ENCODE measurements around the gene CFAP46. TPM values are rescaled to one million over a fixed set of nuclear protein-coding genes. Genes with fewer than 3 reads are reported as not detected.
"Not testable (repeated sequence)": the region's sequence is repeated elsewhere in the genome, so short reads cannot be mapped to it uniquely, and the experiment has no call there.

The CFAP46 gene
- polyA plus RNA-seq, 2 donors, result 0.40 to 0.73 TPM

DNA sequence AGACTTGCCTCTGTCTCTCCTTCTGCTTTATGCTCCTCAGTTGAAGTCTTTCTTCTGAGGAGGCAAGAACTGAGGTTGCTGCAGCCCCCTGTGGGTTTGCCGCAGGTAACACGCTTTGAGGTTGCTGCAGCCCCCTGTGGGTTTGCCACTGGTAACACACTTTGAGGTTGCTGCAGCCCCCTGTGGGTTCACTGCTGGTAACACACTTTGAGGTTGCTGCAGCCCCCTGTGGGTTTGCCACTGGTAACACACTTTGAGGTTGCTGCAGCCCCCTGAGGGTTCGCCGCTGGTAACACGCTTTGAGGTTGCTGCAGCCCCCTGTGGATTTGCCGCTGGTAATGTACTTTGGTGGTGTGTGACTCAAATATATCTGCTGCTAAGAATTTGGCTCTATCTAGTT, 48.6 kb downstream of the CFAP46 start:
- H3K9me3 ChIP-seq (ENCODE audit: control insufficient read depth in 2 of 2, insufficient read depth in 1 of 2, low read depth in 1 of 2, low read length in 1 of 2); H3K4me1 ChIP-seq (ENCODE audit: control insufficient read depth in 2 of 2, insufficient read depth in 2 of 2, low read length in 1 of 2); H3K27me3 ChIP-seq (ENCODE audit: control insufficient read depth in 1 of 2, insufficient read depth in 2 of 2, low read length in 2 of 2); H3K27ac ChIP-seq (ENCODE audit: low read depth in 2 of 2, low read length in 1 of 2); H3K4me3 ChIP-seq (ENCODE audit: low read depth in 1 of 2, low read length in 2 of 2); H3K36me3 ChIP-seq (ENCODE audit: control insufficient read depth in 2 of 2, insufficient read depth in 2 of 2, low read length in 1 of 2): not testable (repeated sequence)
- WGBS, 2 donors, result 45 to 55% methylated on average over 6 of the region's 6 CpGs

DNA sequence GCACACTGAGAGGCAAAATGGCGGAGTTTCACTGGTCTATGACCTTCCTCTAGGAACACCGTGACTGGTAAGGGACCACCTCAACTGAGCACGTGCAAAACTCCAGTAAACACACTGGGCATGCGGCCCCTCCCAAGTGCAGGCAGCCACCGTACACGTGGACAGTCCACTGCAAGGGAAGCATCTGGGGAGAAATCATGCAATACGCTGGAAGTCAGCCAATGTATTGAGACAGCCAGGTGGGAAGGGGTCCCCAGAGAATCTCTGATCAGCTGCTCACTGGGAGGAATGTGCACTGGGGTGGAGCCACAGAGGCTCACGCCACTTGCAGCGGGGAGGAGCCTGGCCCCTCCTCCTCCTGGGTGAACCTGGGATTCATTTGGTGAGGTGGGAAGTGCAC, 49.3 kb downstream of the CFAP46 start:
- Histone ChIP-seq H3K27ac (ENCODE audit: low read depth in 2 of 2, low read length in 1 of 2) (no peak overlapping the region), H3K27me3 (ENCODE audit: control insufficient read depth in 1 of 2, insufficient read depth in 2 of 2, low read length in 2 of 2) (no peaks in the 10 kb centered on the region), H3K9me3 (ENCODE audit: control insufficient read depth in 2 of 2, insufficient read depth in 1 of 2, low read depth in 1 of 2, low read length in 1 of 2) (peaks cover 0 to 2% of the 10 kb centered on the region in 2 donors), H3K4me1 (ENCODE audit: control insufficient read depth in 2 of 2, insufficient read depth in 2 of 2, low read length in 1 of 2) (peaks cover 0 to 8% of the 10 kb centered on the region in 2 donors), H3K36me3 (ENCODE audit: control insufficient read depth in 2 of 2, insufficient read depth in 2 of 2, low read length in 1 of 2) (no peaks in the 10 kb centered on the region), H3K4me3 (ENCODE audit: low read depth in 1 of 2, low read length in 2 of 2) (no peak overlapping the region)
- 54 to 59% methylated on average over 9 of the region's 9 CpGs for WGBS, 2 donors

DNA sequence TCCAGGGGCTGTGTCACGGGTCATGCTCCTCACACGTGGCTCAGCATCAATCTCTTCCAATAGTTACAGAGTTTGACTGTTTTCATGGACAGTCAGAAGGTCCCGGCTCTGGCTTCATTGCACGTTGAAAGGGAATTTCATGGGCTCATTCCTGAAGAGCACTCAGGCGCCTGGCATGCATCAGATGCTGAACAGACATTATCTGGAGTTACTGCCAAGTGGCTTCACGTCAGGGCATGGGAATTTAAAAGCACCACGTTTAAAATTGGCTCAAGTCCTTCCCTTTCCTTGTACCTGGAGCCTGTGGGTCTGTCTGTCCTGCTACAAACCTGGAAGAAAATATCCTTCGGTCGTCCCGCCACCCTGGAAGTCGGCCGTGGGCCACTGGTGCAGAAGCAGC, 50.4 kb downstream of the CFAP46 start:
- H3K4me1 ChIP-seq (ENCODE audit: control insufficient read depth in 2 of 2, insufficient read depth in 2 of 2, low read length in 1 of 2), result no peaks in the 10 kb centered on the region
- no peaks in the 10 kb centered on the region for H3K36me3 ChIP-seq (ENCODE audit: control insufficient read depth in 2 of 2, insufficient read depth in 2 of 2, low read length in 1 of 2)
- WGBS, 2 donors, result 67 to 69% methylated on average over 12 of the region's 12 CpGs
- peaks cover 0 to 2% of the 10 kb centered on the region in 2 donors for H3K9me3 ChIP-seq (ENCODE audit: control insufficient read depth in 2 of 2, insufficient read depth in 1 of 2, low read depth in 1 of 2, low read length in 1 of 2)
- H3K27me3 ChIP-seq (ENCODE audit: control insufficient read depth in 1 of 2, insufficient read depth in 2 of 2, low read length in 2 of 2), result no peaks in the 10 kb centered on the region
- no peak overlapping the region for H3K27ac ChIP-seq (ENCODE audit: low read depth in 2 of 2, low read length in 1 of 2)
- H3K4me3 ChIP-seq (ENCODE audit: low read depth in 1 of 2, low read length in 2 of 2), result no peak overlapping the region

DNA sequence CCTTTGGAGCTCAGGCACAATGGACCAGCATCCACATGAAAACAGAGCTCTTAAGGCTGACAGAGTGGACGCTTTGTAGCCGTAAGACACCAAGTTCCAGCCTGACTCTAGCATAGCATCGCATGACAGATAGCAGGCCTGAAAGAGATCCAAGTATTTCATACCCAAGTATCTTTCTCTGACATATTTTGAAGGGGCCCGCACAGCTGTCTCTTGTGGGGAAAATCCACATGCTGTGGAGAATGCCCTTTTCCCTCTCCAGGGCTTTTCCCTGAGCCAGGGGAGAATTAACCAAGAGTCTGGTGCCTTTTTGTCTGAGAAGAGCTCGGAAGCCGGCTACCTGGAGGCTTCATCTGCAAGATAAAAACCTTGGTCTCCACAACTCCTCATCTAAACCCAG, 51.0 kb downstream of the CFAP46 start:
- H3K36me3 ChIP-seq (ENCODE audit: control insufficient read depth in 2 of 2, insufficient read depth in 2 of 2, low read length in 1 of 2), result no peaks in the 10 kb centered on the region
- H3K27me3 ChIP-seq (ENCODE audit: control insufficient read depth in 1 of 2, insufficient read depth in 2 of 2, low read length in 2 of 2), result no peaks in the 10 kb centered on the region
- WGBS, 2 donors, result 84 to 87% methylated on average over 6 of the region's 6 CpGs
- no peak overlapping the region for H3K27ac ChIP-seq (ENCODE audit: low read depth in 2 of 2, low read length in 1 of 2)
- peaks cover 0 to 2% of the 10 kb centered on the region in 2 donors for H3K9me3 ChIP-seq (ENCODE audit: control insufficient read depth in 2 of 2, insufficient read depth in 1 of 2, low read depth in 1 of 2, low read length in 1 of 2)
- no peaks in the 10 kb centered on the region for H3K4me1 ChIP-seq (ENCODE audit: control insufficient read depth in 2 of 2, insufficient read depth in 2 of 2, low read length in 1 of 2)
- no peak overlapping the region for H3K4me3 ChIP-seq (ENCODE audit: low read depth in 1 of 2, low read length in 2 of 2)

DNA sequence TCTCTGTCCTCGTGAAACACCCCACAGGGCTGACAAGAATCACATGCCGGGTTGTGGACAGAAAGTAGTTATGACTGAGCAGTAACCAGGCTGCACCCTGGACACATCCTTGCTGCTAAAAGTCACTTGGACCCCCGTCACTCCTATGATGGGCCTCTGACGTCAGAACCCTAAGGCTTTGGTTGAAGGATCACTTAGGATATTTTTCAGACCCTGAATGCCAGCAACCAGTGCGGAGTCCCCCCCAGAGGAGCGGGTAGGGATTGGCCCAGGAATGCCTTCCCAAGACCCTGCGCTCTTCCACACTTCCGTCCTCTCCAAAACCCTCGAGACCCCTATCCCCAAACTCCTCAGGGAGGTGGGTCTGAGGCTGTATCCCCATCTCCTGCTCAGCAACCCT, 52.1 kb downstream of the CFAP46 start:
- H3K9me3 ChIP-seq (ENCODE audit: control insufficient read depth in 2 of 2, insufficient read depth in 1 of 2, low read depth in 1 of 2, low read length in 1 of 2), result peaks cover 0 to 2% of the 10 kb centered on the region in 2 donors
- 69 to 73% methylated on average over 9 of the region's 9 CpGs for WGBS, 2 donors
- H3K27ac ChIP-seq (ENCODE audit: low read depth in 2 of 2, low read length in 1 of 2), result no peak overlapping the region
- H3K27me3 ChIP-seq (ENCODE audit: control insufficient read depth in 1 of 2, insufficient read depth in 2 of 2, low read length in 2 of 2), result no peaks in the 10 kb centered on the region
- no peaks in the 10 kb centered on the region for H3K4me1 ChIP-seq (ENCODE audit: control insufficient read depth in 2 of 2, insufficient read depth in 2 of 2, low read length in 1 of 2)
- H3K4me3 ChIP-seq (ENCODE audit: low read depth in 1 of 2, low read length in 2 of 2), result no peak overlapping the region
- no peaks in the 10 kb centered on the region for H3K36me3 ChIP-seq (ENCODE audit: control insufficient read depth in 2 of 2, insufficient read depth in 2 of 2, low read length in 1 of 2)

DNA sequence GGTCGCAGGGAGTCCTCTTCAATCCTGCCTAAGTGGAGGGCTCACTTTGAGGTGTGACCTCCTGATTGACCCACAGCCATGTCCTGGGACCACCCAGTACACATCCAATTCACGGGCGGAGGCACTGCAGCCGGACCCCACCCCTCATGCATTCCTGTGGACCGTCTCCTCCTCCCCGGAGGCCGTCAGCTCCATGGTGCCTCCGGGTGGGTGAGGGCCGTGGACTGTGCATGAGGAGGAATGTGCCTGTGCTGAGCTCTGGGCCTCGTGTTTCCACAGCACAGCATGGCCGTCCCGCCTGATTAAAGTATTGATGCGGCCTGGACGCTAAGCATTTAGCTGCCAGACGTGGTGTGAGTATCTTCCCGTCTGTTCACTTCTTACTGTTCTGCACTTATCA, 52.8 kb downstream of the CFAP46 start:
- WGBS, 2 donors, result 59 to 60% methylated on average over 16 of the region's 16 CpGs
- H3K9me3 ChIP-seq (ENCODE audit: control insufficient read depth in 2 of 2, insufficient read depth in 1 of 2, low read depth in 1 of 2, low read length in 1 of 2), result peaks cover 0 to 2% of the 10 kb centered on the region in 2 donors

DNA sequence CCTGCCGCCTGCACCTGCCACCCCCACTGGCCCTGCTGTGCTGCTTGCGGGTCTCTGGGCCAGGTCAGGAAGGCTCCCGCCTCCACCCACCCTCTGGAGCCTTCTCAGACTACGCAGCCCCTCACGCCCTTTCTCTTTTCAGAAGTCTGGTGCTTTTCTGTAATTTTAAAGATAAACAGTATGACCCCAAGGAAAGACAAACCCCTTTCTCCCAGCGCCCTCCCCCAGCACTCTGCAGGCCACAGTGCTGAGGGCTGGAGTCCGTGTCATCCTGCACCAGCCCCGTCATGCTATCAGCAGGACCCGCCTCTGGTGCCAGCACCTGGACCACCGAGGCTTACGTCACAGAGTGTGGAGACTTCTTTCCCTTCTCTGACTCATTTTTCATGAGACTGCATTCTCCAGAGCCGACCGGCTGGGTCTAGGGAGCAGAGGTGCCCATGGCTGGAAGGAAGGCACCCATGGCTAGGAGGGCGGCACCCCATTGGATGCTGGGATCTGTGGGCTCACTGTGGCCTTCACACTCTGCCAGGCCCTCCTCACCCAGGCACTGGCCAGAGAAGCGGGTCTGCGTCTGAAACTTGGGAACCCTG, 53.4 kb downstream of the CFAP46 start:
- H3K27me3 ChIP-seq (ENCODE audit: control insufficient read depth in 1 of 2, insufficient read depth in 2 of 2, low read length in 2 of 2), result no peaks in the 10 kb centered on the region
- 75 to 78% methylated on average over 16 of the region's 16 CpGs for WGBS, 2 donors
- H3K27ac ChIP-seq (ENCODE audit: low read depth in 2 of 2, low read length in 1 of 2), result no peak overlapping the region
- no peak overlapping the region for H3K4me3 ChIP-seq (ENCODE audit: low read depth in 1 of 2, low read length in 2 of 2)
- no peaks in the 10 kb centered on the region for H3K36me3 ChIP-seq (ENCODE audit: control insufficient read depth in 2 of 2, insufficient read depth in 2 of 2, low read length in 1 of 2)
- peaks cover 0 to 2% of the 10 kb centered on the region in 2 donors for H3K9me3 ChIP-seq (ENCODE audit: control insufficient read depth in 2 of 2, insufficient read depth in 1 of 2, low read depth in 1 of 2, low read length in 1 of 2)
- H3K4me1 ChIP-seq (ENCODE audit: control insufficient read depth in 2 of 2, insufficient read depth in 2 of 2, low read length in 1 of 2), result no peaks in the 10 kb centered on the region

More for the DNA sequence above, 52.8 kb downstream of the CFAP46 start:
- no peaks in the 10 kb centered on the region for H3K27me3 ChIP-seq (ENCODE audit: control insufficient read depth in 1 of 2, insufficient read depth in 2 of 2, low read length in 2 of 2)
- H3K4me1 ChIP-seq (ENCODE audit: control insufficient read depth in 2 of 2, insufficient read depth in 2 of 2, low read length in 1 of 2), result no peaks in the 10 kb centered on the region
- H3K36me3 ChIP-seq (ENCODE audit: control insufficient read depth in 2 of 2, insufficient read depth in 2 of 2, low read length in 1 of 2), result no peaks in the 10 kb centered on the region
- no peak overlapping the region for H3K4me3 ChIP-seq (ENCODE audit: low read depth in 1 of 2, low read length in 2 of 2)
- H3K27ac ChIP-seq (ENCODE audit: low read depth in 2 of 2, low read length in 1 of 2), result no peak overlapping the region

DNA sequence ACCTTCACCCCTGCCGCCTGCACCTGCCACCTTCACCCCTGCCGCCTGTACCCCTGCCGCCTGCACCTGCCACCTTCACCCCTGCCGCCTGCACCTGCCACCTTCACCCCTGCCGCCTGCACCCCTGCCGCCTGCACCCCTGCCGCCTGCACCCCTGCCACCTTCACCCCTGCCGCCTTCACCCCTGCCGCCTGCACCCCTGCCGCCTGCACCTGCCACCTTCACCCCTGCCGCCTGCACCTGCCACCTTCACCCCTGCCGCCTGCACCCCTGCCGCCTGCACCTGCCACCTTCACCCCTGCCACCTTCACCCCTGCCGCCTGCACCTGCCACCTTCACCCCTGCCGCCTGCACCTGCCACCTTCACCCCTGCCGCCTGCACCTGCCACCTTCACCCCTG, 53.9 kb downstream of the CFAP46 start:
- WGBS, 2 donors, result 79 to 94% methylated on average over 14 to 16 of the region's 16 CpGs
- not testable (repeated sequence) for H3K9me3 ChIP-seq (ENCODE audit: control insufficient read depth in 2 of 2, insufficient read depth in 1 of 2, low read depth in 1 of 2, low read length in 1 of 2); H3K27ac ChIP-seq (ENCODE audit: low read depth in 2 of 2, low read length in 1 of 2); H3K36me3 ChIP-seq (ENCODE audit: control insufficient read depth in 2 of 2, insufficient read depth in 2 of 2, low read length in 1 of 2); H3K27me3 ChIP-seq (ENCODE audit: control insufficient read depth in 1 of 2, insufficient read depth in 2 of 2, low read length in 2 of 2); H3K4me1 ChIP-seq (ENCODE audit: control insufficient read depth in 2 of 2, insufficient read depth in 2 of 2, low read length in 1 of 2); H3K4me3 ChIP-seq (ENCODE audit: low read depth in 1 of 2, low read length in 2 of 2)

DNA sequence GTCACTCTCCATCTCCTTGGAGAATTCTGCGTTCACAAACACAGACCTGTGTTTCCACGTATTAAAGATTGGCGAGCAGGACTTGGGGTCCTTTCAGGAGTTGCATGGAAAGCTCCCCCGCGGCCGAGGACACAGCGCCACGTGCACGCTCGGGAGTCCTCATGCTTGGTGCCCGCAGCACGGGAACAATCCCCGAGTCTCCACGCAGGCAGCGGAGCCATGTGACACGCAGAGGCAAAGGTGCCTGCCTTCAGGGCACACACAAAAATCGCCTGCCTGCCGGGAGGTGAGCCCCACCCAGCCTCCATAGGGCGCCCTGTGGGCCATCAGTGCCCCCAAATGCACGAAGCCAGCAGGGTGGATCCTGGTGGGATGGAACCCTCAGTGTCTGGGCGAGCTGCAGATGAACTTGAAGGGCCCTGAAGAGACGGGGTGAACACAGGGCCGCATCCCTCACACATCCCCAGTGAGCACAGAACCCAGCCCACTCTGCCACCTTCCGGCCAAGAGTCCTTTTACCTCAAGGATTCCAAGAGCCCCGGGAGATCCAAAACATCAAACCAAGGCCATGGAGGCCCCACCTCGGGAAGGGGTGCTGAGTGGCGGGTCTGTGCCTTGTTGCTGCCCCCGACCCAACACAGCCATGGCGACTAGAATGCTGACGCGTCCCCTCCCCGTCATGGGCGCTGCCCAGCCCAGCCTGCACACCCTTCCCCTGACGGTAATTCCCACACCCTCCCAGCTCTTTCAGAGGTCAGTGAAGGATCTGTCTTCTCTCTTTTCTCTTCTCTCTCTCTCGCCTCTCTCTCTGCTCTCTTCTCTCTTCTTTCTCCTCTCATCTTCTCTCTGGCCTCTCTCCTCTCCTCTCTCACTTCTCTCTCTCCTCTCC, 55.9 kb downstream of the CFAP46 start:
- Histone ChIP-seq H3K4me3 (ENCODE audit: low read depth in 1 of 2, low read length in 2 of 2) (no peak overlapping the region), H3K27me3 (ENCODE audit: control insufficient read depth in 1 of 2, insufficient read depth in 2 of 2, low read length in 2 of 2) (no peaks in the 10 kb centered on the region), H3K36me3 (ENCODE audit: control insufficient read depth in 2 of 2, insufficient read depth in 2 of 2, low read length in 1 of 2) (no peaks in the 10 kb centered on the region), H3K9me3 (ENCODE audit: control insufficient read depth in 2 of 2, insufficient read depth in 1 of 2, low read depth in 1 of 2, low read length in 1 of 2) (no peaks in the 10 kb centered on the region), H3K4me1 (ENCODE audit: control insufficient read depth in 2 of 2, insufficient read depth in 2 of 2, low read length in 1 of 2) (no peaks in the 10 kb centered on the region), H3K27ac (ENCODE audit: low read depth in 2 of 2, low read length in 1 of 2) (no peak overlapping the region)
- WGBS, 2 donors, result 65 to 66% methylated on average over 32 to 35 of the region's 35 CpGs
